HUDEP-2 (cell line): ENCODE data around the gene HDAC1.
A peak's percentile ranks its signal among the peaks of the same experiment; 100 is the strongest.
"Not testable (repeated sequence)": the region's sequence is repeated elsewhere in the genome, so short reads cannot be mapped to it uniquely, and the experiment has no call there.

Source experiments
- DNase-seq, 76 experiments: peaks; one replicate each; lab custom pipeline; 2025; ENCODE audit not compliant: unreplicated experiment in 76 of 76; lab: John Stamatoyannopoulos, UW

HDAC1 gene

DNA sequence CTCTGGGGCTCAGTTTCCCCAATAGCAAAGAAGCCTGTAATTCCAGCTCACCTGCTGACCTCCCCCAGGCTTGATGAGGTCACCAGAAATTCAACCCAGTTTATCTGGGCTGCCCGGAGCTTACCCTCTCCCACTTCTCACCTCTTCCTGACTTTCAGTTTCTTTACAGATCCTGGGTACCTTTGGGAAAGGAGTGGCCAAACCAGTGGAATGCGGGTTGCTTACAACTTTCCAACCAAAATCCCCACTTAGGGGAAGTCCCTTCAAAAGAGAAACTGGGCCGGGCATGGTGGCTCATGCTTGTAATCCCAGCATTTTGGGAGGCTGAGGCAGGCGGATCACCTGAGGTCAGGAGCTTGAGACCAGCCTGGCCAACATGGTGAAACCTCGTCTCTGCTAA is 50.1 kb downstream of the HDAC1 start:
- no peak for DNase-seq

DNA sequence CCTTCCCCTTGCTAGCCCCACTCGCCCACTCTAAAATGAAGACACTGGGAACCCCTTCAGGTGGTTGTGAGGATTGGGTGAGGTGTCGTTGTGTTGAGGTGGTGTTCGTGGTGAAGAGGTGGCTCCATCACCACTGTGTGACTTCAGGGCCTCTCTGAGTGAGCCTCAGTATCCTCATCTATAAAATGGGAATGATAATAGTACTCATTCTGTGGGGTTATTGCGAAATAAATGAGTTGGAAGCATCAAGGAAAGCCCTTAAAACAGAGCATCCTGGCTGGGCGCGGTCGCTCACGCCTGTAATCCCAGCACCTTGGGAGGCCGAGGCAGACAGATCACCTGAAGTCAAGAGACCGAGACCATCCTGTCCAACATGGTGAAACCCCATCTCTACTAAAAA is 50.8 kb downstream of the HDAC1 start:
- no peak for DNase-seq

DNA sequence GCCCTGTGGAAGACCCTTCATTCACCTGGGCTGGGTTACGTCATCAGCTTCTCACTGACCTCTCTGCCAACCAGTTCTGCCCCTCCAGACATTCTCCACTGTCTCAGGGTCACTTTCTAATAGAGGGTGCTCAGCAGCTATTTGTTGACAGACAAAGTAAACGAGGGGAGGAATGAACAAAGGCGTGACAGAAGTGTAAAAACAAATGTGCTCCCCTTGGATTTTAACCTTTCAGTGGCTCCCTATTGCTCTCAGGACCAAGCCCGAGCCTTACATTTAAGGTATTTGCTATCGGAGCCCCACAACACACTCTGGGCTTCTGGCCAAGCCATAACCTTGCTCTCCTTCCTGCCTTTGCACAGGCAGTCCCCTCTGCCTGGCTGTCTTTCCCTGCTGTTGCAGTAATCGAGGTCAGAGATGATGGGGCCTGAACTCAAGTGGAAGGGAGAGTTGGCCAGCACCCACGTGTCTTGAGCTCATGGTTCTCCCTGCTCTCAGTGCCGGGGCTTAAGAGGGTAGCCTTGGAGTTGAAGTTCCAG is 53.5 kb downstream of the HDAC1 start:
- peak in 46 of 76 experiments; percentile 6 to 61 (median 29) for DNase-seq

DNA sequence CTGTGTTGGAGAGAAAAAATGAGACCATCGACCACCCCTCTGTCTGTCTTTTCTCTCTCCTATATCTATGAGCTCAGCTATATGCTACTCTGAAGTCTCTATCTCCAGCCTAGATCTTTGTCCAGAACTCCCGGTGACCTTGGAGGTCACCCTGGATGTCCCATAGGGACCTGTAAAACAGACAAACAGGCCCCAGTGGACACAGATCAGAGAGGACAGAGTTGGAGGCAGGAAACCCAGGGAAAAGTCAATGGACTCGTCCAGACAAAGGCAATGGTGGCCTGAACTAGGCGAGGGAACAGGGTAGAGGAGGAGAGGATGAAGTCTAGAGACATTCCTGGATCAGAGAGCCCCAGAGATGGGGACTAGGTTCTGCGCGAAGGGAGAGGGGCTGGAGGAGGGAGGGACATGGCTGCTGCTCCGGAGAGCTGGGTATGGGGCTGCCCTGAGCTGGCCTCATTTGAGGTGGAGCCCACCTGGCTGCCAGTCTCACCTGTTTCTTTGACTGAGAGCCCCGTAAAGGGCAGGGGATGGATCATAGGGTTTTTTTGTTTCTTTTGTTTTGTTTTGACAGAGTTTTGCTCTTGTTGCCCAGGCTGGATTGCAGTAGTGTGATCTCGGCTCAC is 54.8 kb downstream of the HDAC1 start:
- DNase-seq = no peak

DNA sequence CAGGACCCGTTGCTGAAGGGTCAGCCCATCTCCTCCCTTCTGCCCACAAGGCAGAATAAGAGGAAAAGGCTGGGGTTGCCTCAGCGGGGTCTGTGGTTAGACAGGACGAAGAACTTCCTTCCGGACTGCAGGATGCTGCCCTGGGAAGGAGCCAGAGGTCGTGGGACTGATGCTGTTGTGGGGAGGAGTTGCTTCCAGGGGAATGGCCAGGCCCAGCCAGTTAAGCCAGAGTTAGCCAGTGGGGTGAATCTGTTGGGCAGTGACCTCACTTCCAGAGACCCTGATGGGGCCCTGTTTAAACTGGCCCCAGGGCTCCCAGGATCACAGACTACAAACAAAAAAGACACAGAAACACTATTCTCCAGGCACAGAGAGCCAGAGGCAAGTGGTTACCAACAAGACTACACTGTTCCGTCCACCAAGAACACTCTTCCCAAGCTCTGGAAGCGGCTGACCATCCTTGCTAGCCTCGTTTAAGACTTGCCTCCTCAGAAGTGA is 57.4 kb downstream of the HDAC1 start:
- DNase-seq = no peak

DNA sequence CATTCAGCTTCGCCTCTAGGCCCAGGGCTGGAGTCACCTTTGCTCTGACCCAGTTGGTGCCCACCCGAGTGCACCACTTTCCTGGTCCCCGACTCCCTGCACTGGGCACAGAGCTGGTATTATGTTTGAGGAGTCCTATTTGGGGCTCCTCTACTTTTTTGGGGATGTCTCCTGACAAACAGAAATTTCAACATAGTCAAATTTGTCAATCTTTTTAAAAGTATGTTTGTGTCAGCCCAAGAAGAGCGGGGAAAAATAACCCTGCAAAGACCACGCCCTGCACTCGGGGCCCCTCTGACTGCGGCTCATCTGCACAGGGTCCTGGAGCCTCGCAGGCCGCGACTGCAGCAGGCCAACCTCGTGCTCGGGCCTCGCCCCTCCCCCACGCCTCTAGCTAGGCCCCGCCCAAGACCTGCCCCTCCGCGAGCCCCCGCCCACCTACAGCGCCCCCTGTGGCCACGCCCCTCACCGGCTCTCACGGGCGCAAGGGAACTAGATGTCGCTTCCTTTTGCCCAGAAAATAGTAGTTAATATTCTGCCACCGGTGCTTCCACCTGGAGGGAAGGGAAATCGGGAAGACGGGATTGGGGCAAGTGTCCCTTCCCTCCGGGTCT is 59.0 kb downstream of the HDAC1 start:
- DNase-seq = peak in 69 of 76 experiments; percentile 29 to 97 (median 81)

DNA sequence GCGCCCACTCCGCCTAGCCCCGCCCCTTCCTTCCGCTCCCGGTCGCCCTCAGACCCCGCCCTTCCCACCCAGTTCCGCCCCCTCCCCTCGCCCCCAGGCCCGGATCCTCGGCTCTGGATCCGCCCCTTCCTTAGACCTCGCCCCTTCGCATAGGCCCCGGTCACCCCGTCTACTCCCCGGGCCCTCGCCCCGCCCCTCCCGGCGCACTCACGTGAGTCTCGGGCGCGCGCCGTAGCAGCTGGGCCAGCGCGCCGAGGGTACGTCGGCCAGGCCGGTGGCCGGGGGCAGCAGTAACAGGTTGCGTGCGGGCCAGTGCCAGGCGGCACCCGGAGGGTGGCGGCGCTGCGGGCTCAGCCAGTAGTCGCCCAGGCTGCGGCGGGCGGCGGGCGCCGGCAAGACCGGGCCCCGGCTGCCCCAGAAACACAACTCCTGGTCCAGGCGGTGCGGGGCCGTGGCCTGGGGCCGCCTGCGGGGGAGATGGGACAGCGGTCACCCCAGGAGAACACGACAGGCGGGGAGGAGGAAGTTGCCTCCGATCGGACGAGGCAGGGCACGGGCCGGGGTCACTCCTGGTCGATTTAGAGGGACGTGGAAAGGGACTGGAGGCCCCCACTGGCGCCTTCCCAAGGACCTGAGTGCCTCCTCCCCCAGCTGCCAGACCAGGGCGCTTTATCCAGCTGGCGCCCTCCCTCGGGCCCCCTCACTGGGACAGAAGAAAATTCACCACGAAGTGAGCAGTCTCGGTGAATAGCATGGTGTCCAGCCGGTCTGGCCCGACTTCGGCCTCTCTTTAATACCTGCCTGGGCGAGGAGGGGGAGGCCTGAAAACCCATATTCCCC is 59.7 kb downstream of the HDAC1 start:
- peak in 74 of 76 experiments; percentile 37 to 96 (median 91) for DNase-seq

DNA sequence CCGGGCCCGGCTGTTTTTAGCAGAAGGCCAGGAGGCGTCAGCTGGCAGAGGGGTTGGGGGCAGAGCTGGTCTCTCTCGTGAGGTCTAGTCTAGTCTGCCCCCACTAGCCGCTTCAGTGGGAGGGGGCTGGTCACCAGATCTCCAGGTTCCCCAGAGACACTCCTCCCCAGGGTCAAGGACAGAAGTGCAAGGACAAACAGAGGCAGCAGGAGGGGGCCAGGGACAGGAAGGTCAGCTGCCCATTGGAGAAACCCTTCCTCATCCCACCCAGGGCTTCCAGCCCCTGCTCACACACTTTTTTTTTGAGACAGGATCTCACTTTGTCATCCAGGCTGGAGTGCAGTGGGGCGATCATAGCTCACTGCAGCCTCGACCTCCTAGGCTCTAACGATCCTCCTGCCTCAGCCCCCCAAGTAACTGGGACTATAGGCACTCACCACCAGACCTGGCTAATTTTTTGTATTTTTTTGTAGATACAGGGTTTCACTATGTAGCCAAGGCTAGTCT is 60.4 kb downstream of the HDAC1 start:
- DNase-seq = no peak

DNA sequence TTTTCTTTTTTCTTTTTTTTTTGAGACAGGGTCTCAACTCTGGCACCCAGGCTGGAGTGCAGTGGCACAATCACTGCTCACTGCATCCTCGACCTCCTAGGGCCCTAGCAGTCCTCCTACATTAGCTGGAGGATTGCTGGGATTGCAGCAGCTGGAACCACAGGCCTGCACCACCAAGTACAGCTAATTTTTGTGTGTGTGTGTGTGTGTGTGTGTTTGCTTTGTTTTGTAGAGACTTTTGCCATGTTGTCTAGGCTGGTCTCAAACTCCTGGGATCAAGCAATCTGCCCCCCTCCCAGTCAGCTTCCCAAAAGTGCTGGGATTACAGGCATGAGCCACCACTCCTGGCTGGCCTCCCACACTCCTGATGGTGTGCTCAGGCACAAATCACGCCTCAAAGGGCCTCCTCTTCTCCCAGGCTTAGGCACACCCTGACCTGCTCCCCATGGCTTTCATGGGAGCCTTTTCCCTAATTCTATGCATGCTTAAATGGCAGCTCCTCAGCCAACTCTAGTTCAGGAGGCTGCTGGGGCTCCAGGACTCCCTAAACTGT is 61.0 kb downstream of the HDAC1 start:
- DNase-seq = no peak

DNA sequence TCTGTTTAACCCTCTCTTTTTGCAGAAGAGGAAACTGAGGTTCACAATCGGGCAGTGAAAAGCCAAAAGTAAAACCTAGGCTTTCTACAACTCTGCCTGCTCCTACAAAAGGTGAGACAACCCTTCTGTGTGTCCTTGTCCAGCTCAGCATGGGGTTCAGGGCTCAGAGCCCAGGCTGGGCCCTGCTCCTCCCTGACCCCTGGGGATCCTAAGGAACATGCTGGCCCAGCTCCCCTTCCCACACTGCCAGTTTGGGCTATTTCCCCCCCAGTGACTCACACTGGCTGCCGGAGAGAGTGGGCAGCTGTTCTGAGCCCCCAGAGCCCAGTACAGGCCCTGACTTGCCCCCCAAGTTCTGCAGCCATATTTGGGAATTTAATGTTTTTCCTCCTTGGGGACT is 61.5 kb downstream of the HDAC1 start:
- no peak for DNase-seq

DNA sequence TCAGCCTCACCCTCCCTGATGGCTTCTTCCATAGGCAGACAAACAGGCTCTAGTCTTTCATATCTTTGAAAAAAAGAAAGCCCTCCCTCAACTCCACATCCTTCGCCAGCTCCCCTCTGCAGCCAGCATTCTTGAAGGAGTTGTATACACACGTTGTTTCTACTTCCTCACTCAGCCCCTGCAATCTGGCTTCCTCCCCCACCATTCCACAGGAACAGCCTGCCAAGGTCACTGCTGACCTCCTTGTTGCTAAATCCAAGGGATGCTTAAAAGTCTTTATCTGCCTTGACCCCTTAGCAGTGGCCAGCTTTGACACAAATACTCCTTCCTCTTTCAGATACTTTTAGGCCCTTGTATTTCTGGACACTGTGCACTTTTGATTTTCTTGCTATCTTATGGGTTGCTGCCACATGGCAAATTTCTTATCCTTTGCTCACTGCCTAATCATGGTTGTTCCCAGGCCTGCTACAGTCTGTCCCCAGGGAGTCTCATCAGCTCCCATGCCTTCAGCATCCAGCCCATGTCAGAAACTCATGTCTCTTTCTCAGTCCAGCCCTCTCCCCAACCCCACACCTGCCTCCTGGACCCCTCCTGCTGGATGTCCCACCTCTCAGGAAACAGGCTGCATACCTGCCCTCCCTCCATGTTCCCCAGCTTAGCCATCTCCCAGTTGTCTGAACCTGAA is 62.1 kb downstream of the HDAC1 start:
- no peak for DNase-seq

DNA sequence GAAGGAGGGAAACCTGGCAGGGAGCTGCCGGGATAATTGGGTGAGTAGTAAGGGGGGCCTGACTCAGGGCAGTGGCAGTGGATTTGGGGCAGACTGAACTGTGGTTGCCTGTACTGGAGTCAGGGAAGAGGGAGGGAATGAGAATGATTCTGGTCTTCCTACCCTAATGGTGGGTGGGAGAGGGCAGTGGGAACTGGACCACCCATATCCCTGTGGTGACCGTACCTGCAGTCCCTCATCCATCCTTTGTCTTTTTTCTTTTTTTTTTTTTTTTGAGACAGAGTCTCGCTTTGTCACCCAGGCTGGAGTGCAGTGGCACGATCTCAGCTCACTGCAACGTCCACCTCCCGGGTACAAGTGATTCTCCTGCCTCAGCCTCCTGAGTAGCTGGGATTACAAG is 63.9 kb downstream of the HDAC1 start:
- DNase-seq = not testable (repeated sequence)

DNA sequence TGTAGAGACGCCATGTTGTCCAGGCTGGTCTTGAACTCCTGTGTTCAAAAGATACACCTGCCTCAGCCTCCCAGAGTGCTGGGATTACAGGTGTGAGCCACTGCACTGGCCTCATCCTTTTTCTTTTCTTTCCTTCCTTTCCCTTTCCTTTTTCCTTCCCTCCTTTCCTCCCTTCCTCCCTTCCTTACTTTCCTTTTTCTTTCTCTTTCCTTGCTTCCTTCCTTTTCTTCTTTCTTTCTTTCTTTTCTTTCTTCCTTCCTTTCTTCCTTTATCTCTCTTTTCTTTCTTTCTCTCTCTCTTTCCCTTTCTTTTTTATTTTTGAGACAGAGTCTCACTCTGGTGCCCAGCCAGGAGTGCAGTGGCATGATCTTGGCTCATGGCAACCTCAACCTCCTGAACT is 64.6 kb downstream of the HDAC1 start:
- no peak for DNase-seq

DNA sequence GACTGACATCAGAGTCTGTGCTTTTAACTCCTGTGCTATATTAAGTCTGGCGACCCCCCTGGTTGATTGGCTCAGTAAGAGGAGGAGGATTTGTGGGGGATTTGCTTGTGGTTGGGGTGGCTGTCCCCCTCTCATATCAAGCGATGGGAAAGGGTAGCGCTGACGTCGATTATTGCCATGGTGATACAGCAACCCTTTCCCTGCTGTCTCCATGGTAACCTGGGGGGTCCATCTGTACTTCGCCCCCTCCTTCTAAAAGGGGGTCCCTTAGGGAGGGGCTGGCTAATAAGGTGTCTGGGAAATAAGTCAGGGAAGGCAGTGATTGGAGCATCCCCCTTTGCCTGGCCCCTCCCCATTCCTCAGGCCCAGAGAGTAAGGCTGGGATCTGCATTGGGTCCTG is 65.7 kb downstream of the HDAC1 start:
- no peak for DNase-seq

DNA sequence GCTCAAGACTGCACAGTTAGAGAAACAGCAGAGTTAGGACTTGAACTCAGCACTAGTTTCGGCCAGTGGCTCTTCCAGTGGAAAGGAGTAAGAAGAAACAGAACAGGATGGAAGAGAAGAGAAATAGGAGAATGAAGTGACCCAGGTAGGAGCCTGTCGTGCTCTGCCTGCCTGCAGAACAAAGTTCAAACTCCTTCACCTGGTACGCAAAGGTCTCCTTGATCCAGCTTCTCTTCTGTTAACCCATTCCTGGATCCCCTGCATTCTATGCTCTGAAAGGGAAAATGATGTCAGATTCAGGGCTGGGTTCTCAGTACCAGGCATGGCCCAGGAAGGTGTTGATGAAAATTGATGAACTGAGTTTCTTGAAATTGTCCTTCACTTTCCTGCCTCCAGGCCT is 66.6 kb downstream of the HDAC1 start:
- no peak for DNase-seq

DNA sequence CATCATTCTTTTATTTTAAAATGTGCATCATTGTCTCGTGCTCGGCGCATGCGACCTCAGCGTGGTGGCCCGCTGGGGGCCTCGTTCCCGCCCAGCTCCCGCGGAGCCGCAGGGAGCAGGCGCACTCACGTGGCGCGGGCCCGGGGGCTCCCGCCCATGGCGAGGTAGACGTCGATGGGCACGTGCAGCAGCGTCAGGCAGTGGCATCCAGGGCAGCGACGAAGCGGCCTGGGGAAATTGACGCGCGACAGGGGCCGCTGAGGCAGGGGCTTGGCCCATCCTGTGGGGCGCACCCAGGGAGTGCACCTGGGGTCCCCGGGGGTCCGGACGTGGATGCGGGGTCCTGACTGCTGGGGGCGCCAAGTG is 69.4 kb downstream of the HDAC1 start:
- no peak for DNase-seq

DNA sequence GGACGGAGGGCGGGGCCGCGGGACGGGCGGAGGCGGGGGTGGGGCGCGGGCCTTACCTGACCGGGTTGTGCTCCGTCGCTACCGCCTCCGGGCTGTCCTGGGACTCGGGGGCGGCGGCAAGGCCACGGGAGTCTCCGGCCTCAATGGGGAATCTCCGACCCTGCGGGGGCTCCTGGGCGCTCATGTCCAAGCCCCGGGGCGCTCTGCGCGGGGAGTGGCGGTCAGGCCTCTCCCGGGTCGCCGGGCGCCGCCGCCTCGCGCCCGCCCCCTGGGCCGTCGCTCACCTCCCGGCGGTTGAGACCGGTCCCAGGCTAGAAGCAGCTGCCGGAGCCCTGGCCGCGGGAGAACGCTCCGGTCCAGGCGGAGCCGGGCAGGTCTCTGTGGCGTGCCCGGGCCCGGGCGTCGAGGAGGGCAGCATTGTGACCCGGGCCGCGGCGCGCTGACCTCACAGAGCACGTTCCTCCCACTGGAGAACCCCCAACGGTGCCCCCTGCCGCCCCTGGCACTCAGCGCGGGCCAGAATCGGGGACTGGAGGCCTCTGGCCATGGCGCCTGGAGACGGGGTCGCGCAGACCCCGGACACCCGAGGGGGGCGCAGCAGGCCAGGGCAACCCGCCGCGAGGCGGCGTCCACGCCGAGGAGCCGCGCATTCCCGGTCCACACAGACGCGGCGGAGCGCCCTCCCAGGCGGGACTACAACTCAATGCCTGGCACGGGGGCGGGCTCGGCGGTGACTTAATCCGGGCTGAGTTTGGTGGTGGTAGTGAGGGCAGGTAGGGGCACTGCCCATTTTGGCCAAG is 70.0 kb downstream of the HDAC1 start:
- peak in 53 of 76 experiments; percentile 5 to 68 (median 40) for DNase-seq

DNA sequence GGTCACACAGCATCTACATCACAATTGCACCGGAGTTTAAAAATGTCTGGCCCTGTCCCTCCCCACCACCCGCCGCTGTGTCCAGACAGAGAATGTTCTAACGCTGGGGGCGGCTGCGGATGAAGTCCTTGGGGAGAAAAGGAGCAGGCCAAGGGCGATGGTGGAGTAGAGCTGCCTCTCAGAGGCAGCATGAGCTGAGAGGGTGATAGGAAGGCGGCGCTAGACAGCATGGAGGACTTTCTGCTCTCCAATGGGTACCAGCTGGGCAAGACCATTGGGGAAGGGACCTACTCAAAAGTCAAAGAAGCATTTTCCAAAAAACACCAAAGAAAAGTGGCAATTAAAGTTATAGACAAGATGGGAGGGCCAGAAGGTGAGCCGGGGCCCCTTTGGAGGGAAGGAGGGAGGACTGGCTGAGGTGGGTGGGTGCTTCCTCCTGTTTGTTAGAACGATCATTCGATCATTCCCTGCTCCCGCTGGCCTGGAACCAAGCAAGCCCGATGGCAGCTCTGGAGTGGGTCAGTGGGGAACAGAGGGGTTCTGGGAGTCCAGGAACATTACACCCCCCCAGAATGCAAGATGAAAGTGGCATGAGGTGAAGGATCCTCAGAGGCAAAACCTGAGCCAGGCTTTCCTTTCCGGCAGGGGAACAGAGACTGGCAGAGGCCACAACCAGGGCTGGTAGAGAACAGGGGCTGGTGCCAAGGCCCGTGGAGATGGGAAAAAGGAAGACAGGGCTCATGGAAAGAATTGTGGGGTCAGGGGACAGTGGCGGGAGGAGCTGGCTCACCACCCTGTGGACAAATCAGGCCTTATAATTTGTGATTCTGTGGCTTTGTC is 70.8 kb downstream of the HDAC1 start, which contains the start of the genes FAM229A and TSSK3:
TSS of gene FAM229A (minus strand) at position 12 of the 840 bp plus-strand sequence. CDS start 394 bp downstream, outside the sequence.
TSS of gene TSSK3 (plus strand) at position 66 of the 840 bp plus-strand sequence. CDS start at position 229, 163 bp downstream.
- no peak for DNase-seq
